ENCODE measurements around the gene RARS2.

- TF ChIP-seq POLR2A (IDR thresholded peaks at IDR 0.05; ENCODE audit: low read length): no peak
- TF ChIP-seq GATA1 (IDR thresholded peaks at IDR 0.05; ENCODE audit: low read depth, low read length): no peak
Observed at GRCh38 chr6:87558446-87558845, 31.3 kb downstream of the RARS2 start.
